ENCODE measurements around the gene CAMK1D. TPM values are rescaled to one million over a fixed set of nuclear protein-coding genes. Genes with fewer than 3 reads are reported as not detected.

The CAMK1D gene
- total RNA-seq, 4 donors from 2014 or later, result 8.8 to 17.8 (median 13.9) TPM

DNA sequence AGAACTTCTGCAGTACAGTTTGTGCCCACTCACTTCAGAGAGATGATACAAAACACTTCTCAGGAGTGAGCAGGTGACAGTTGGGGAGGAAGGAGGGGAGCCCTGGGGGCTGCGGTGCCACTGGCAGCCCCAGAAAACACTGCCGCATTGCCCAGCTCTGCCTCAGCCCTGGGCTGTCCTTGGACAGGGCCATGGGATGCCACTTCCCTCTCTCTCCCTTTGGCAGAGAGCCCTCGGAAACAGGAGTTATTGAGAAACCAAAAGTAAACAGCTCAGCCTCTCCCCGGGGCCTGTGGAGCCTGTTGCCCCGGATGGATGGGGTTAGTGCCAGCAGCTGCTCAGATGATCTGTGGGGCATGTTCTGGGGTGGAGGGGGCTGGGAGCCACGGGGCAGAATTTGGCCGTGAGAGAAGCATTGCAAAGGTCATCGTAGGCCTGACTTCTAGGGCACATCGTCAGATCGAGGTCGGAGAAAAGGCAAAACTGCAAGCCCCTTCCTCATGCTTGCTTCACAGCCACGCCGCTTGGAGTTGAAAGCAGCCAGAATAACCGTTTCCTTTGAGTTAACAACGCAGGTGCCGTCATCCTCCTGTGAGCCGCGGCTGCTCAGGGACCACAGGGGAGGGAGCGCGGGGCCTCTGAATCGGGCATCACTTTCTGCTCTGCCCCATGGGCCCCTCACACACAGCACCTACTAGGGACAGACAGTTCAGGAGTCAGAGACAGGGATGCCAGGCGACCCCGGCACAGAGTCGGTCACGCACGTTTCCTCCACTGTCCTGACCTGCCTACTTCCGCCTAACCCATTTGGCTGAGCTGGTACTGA, 256.4 kb downstream of the CAMK1D start:
- no peak for TF ChIP-seq CTCF (IDR thresholded peaks at IDR 0.05; ENCODE audit: low read depth)

DNA sequence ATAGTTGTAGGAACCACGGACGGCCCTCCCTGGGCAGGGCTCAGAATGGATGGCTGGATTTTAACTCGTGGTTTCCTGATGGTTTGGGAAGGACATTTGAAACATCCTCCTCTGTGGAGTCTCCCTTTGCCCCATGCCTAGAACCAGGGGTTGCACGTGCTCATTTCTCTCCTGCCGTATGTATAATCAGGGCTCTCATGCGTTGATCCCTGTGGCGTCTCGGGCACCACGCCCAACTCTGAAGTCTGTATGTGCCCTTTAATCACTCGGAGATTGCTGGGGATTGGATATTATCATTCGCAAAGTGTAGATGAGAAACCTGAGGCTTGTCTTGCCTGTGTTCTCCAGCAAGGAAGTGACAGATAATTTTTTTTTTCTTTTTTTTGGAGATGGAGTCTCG, 257.1 kb downstream of the CAMK1D start:
- TF ChIP-seq CTCF (IDR thresholded peaks at IDR 0.05; ENCODE audit: low read depth), result no peak

DNA sequence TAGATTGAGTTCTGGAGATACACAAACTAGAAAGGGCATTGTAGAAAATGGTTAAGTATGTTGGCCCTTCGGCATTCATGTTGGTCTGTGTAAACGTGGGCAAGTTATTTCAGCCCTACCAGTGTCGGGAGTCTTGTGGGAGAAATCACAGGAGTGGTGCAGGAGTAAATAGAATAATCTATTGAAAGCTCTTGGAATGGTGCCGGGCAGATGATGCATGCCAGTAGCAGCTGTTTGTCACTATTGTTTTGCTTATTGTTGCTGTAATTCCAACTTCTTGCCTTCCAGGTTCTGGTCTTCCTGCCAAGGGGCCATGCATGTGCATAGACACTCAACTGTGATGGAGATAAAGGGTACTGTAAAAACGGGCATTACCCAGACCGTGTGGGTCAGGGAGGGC, 259.4 kb downstream of the CAMK1D start:
- TF ChIP-seq CTCF (IDR thresholded peaks at IDR 0.05; ENCODE audit: low read depth), result no peak

DNA sequence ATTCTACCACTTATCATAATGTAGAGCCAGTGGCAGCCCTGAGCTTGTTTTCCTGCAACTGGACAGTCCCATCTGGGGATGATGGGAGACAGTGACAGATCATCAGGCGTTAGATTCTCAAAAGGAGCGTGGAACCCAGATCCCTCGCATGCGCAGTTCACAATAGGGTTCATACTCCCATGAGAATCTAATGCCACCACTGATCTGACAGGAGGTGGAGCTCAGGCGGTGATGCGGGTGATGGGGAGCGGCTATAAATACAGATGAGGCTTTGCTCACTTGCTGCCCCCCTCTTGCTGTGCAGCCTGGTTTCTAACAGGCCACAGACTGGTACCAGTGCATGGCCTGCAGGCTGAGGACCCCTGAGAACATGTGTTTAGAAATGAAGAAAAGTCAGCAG, 260.1 kb downstream of the CAMK1D start:
- TF ChIP-seq CTCF (IDR thresholded peaks at IDR 0.05; ENCODE audit: low read depth), result no peak

DNA sequence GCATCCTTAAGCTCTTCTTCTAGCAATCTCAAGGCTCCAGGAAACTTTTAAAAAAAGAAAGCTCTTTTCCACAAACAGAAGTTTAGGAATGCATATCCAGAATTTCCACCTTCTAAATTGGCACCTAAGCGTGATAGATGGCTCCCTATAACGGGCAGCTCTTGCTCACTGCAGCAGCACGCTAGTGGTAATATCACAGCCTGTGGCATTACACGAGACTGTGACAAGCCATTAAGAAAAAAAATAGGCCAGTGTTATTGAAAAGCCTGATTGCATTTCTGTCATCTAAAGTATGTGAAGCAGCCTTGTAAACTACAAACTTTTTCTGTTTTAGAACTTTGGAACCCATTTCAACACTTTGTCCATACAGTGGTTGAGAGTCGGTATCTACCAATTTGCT, 263.8 kb downstream of the CAMK1D start:
- no peak for TF ChIP-seq CTCF (IDR thresholded peaks at IDR 0.05; ENCODE audit: low read depth)

DNA sequence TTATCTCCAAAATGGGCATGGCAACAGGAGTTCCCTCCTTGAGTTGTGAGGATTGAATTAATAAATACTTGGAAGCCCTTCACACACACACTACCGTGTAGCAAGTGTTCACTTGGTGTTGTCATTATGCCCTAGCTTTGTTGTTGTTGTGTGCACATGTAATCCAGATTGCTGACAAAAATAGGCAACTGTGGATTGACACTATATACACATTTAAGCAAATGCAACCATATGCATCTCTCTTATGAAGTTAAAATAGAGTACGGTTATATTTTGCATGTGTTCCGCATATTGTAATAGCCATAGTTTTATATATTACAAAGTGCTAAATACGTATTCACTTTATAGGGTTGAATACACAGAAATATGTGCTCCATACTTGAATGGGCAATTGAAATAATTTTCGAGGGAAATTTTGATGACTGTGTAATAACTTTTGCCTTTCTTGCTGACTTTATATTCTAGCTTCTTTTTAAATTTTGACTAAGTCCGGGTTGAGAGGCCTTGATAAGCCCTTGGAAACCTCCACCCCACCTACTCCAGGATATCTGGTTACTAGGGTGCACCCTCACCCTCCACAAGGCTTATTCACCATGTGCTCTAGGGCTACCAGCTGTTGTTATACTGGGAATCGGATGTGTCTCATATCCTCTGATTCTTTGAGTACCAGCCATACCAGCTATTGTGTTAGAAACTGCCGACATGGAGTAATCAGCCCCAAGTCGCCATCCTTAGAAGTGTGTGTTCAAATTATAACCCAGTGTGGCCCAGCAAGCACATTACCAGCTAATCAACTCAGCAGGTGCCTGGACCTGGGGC, 265.0 kb downstream of the CAMK1D start:
- no peak for TF ChIP-seq CTCF (IDR thresholded peaks at IDR 0.05; ENCODE audit: low read depth)
